ENCODE results near the gene PREB. TPM values are rescaled to one million over a fixed set of nuclear protein-coding genes. Genes with fewer than 3 reads are reported as not detected.
A peak's percentile ranks its signal among the peaks of the same experiment; 100 is the strongest.

PREB gene
- total and polyA plus RNA-seq, 2 of the 13 experiments (the other 11 are each of a cell fraction or from before 2014, with no cell fraction given) = 112 to 192 TPM

DNA sequence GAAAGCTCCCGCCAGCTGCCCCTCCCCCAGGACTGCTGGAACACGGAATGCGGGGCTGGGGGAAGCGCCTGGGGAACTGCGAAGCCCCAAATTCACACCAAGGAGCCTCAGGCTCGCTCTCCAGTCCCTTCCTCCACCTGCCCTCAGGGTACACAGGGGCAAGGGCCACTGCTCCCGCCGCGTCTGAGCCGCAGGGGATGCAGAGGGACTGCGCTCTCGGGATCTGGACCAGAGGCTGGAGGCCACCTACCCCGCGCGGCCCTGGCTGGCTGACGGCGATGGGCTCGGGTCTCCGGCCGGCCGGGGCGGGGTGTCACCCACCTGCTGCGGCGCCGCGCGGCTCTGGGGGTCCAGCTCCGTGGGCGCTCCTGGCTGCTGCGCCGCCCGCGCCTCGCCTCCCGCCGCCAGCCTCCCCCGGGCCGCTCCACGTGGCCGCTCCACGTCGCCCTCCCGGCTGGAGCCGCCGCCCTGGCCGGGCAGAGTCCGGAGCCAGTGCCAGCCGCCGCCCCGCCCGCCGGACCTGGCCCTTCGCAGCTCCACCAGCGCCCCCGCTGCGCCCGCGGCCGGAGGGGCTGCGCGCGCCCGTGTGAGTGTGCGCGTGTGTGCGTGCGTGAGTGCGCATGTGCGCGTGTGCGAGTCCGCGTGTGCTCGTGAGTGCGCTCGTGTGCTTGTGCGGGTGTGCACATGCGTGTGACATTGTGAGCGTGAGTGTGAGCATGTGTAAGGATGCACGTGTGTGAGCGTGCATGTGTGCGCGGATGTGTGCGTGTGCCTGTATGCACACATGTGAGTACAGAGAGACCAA lies 15.7 kb downstream of the PREB start, which contains the start of gene CGREF1 (continued):
- TF ChIP-seq, protein P1, sequence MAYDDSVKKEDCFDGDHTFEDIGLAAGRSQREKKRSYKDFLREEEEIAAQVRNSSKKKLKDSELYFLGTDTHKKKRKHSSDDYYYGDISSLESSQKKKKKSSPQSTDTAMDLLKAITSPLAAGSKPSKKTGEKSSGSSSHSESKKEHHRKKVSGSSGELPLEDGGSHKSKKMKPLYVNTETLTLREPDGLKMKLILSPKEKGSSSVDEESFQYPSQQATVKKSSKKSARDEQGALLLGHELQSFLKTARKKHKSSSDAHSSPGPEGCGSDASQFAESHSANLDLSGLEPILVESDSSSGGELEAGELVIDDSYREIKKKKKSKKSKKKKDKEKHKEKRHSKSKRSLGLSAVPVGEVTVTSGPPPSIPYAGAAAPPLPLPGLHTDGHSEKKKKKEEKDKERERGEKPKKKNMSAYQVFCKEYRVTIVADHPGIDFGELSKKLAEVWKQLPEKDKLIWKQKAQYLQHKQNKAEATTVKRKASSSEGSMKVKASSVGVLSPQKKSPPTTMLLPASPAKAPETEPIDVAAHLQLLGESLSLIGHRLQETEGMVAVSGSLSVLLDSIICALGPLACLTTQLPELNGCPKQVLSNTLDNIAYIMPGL (CRISPR knock-in tag; IDR thresholded peaks at IDR 0.05; ENCODE audit: borderline replicate concordance in 1 of 2, low read depth in 1 of 2) = peak; percentile 53 to 65
- TF ChIP-seq ZNF501 (CRISPR knock-in tag; IDR thresholded peaks at IDR 0.05) = no peak
- TF ChIP-seq ZNF639 (CRISPR knock-in tag; conservative IDR thresholded peaks at IDR 0.05) = peak; percentile 48; the same call in 1 of the 2 replicates
- TF ChIP-seq, protein P2, sequence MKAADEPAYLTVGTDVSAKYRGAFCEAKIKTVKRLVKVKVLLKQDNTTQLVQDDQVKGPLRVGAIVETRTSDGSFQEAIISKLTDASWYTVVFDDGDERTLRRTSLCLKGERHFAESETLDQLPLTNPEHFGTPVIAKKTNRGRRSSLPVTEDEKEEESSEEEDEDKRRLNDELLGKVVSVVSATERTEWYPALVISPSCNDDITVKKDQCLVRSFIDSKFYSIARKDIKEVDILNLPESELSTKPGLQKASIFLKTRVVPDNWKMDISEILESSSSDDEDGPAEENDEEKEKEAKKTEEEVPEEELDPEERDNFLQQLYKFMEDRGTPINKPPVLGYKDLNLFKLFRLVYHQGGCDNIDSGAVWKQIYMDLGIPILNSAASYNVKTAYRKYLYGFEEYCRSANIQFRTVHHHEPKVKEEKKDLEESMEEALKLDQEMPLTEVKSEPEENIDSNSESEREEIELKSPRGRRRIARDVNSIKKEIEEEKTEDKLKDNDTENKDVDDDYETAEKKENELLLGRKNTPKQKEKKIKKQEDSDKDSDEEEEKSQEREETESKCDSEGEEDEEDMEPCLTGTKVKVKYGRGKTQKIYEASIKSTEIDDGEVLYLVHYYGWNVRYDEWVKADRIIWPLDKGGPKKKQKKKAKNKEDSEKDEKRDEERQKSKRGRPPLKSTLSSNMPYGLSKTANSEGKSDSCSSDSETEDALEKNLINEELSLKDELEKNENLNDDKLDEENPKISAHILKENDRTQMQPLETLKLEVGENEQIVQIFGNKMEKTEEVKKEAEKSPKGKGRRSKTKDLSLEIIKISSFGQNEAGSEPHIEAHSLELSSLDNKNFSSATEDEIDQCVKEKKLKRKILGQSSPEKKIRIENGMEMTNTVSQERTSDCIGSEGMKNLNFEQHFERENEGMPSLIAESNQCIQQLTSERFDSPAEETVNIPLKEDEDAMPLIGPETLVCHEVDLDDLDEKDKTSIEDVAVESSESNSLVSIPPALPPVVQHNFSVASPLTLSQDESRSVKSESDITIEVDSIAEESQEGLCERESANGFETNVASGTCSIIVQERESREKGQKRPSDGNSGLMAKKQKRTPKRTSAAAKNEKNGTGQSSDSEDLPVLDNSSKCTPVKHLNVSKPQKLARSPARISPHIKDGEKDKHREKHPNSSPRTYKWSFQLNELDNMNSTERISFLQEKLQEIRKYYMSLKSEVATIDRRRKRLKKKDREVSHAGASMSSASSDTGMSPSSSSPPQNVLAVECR (CRISPR knock-in tag; IDR thresholded peaks at IDR 0.05; ENCODE audit: borderline replicate concordance) = peak; percentile 53; the same call in 1 of the 2 replicates
- TF ChIP-seq, protein P3, sequence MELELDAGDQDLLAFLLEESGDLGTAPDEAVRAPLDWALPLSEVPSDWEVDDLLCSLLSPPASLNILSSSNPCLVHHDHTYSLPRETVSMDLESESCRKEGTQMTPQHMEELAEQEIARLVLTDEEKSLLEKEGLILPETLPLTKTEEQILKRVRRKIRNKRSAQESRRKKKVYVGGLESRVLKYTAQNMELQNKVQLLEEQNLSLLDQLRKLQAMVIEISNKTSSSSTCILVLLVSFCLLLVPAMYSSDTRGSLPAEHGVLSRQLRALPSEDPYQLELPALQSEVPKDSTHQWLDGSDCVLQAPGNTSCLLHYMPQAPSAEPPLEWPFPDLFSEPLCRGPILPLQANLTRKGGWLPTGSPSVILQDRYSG (CRISPR knock-in tag; IDR thresholded peaks at IDR 0.05) = no peak
- TF ChIP-seq ZNF329 (CRISPR knock-in tag; IDR thresholded peaks at IDR 0.05; ENCODE audit: low read depth) = 0 out of 2 replicates have a peak, but pooled peaks have one; percentile 37
- TF ChIP-seq HMG20B (CRISPR knock-in tag; conservative IDR thresholded peaks at IDR 0.05) = no peak
- peak; percentile 76; the same call in 1 of the 2 replicates for TF ChIP-seq MYC (CRISPR knock-in tag; IDR thresholded peaks at IDR 0.05; ENCODE audit: borderline replicate concordance)
- TF ChIP-seq, protein P4, sequence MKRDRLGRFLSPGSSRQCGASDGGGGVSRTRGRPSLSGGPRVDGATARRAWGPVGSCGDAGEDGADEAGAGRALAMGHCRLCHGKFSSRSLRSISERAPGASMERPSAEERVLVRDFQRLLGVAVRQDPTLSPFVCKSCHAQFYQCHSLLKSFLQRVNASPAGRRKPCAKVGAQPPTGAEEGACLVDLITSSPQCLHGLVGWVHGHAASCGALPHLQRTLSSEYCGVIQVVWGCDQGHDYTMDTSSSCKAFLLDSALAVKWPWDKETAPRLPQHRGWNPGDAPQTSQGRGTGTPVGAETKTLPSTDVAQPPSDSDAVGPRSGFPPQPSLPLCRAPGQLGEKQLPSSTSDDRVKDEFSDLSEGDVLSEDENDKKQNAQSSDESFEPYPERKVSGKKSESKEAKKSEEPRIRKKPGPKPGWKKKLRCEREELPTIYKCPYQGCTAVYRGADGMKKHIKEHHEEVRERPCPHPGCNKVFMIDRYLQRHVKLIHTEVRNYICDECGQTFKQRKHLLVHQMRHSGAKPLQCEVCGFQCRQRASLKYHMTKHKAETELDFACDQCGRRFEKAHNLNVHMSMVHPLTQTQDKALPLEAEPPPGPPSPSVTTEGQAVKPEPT (CRISPR knock-in tag; IDR thresholded peaks at IDR 0.05; ENCODE audit: low read depth) = peak; percentile 87; the same call in 1 of the 2 replicates
- no peak for TF ChIP-seq RORA (CRISPR knock-in tag; IDR thresholded peaks at IDR 0.05)
- peak; percentile 62; the same call in 1 of the 3 replicates for TF ChIP-seq MXI1 (IDR thresholded peaks at IDR 0.05; ENCODE audit: borderline replicate concordance, low read depth, low read length)
- 0 out of 2 replicates have a peak, but pooled peaks have one; percentile 6 for TF ChIP-seq FOXA3 (CRISPR knock-in tag; IDR thresholded peaks at IDR 0.05)
- TF ChIP-seq, protein P5, sequence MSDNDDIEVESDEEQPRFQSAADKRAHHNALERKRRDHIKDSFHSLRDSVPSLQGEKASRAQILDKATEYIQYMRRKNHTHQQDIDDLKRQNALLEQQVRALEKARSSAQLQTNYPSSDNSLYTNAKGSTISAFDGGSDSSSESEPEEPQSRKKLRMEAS (IDR thresholded peaks at IDR 0.05) = peak; percentile 92
- peak; percentile 39 for TF ChIP-seq ASH2L (IDR thresholded peaks at IDR 0.05; ENCODE audit: insufficient read length, low read depth, low read length)
- TF ChIP-seq ZNF264 (CRISPR knock-in tag; IDR thresholded peaks at IDR 0.05) = no peak
- peak; percentile 66 for TF ChIP-seq KDM5B (CRISPR knock-in tag; IDR thresholded peaks at IDR 0.05; ENCODE audit: borderline replicate concordance)
- TF ChIP-seq HOXA9 (CRISPR knock-in tag; IDR thresholded peaks at IDR 0.05; ENCODE audit: borderline replicate concordance) = peak; percentile 88

Measured in HepG2 (cell line).